HCT116 (cell line): ENCODE results near the gene RNF39. TPM values are rescaled to one million over a fixed set of nuclear protein-coding genes. Genes with fewer than 3 reads are reported as not detected.

ENCODE experiments used
- ATAC-seq: fragments of 200-7000 bp; cut with Tn5 transposase; 2 replicates; pipeline ENCODE4 v1.9.1; 2020; ENCODE audit warnings: mild to moderate bottlenecking, moderate library complexity
- BruUV-seq: library from RNA; stranded (reverse); fragments of 400-500 nt; replicated peaks from 2 replicates; lab custom pipeline; 2021; lab: Mats Ljungman, UMichigan
- CTCF ChIA-PET: fragments of 300-600 bp; sonication (Branson Sonifier 250); formaldehyde crosslinking; loops from one replicate; lab custom pipeline; 2021; ENCODE audit warnings: antibody characterized with exemption; lab: Charles Lee
- POLR2A ChIA-PET: fragments of 300-600, 350-600 bp; sonication (Branson Sonifier 250); formaldehyde crosslinking; loops from one replicate; lab custom pipeline; 2021; ENCODE audit warnings: antibody characterized with exemption; lab: Charles Lee
- RAD21 ChIA-PET, 2 experiments: fragments of 300-600 bp; sonication (Branson Sonifier 250); formaldehyde crosslinking; loops; one replicate each; lab custom pipeline; 2023; ENCODE audit warnings: low total read pairs in 2 of 2; ENCODE audit not compliant: uncharacterized antibody in 2 of 2, unreplicated experiment in 2 of 2, low non-redundant PET in 1 of 2; lab: Charles Lee
- DNase-seq: peaks from one replicate; pipeline ENCODE4 v3.0.0-alpha.2; 2010; ENCODE audit warnings: low read depth, low spot score
- H2AFZ ChIP-seq: fragments of 200-600 bp; shearing (Covaris generic), sonication (generic); 2 replicates; pipeline ENCODE4 v1.6.1; 2017; ENCODE audit warnings: low read depth, mixed run types, mixed read lengths, antibody characterized with exemption, low read length; ENCODE audit not compliant: poor library complexity, severe bottlenecking
- H3K27ac ChIP-seq: 2 replicates; pipeline ENCODE4 v1.5.1; 2012; ENCODE audit warnings: low read depth, low read length
- H3K27me3 ChIP-seq: fragments of 200-600 bp; sonication (generic); 2 replicates; pipeline ENCODE4 v1.6.1; 2016; ENCODE audit warnings: mixed run types, low read length, mixed read lengths; ENCODE audit not compliant: insufficient read depth
- H3K36me3 ChIP-seq, 2 experiments: fragments of 200-500 bp in 1 of 2; fragments of 200-600 bp in 1 of 2; sonication (Bioruptor generic) in 1 of 2; sonication (generic) in 1 of 2; 2 replicates each; pipeline versions ENCODE4 v1.5.1 to v1.6.1; 2014 to 2016; ENCODE audit warnings: low read length in 2 of 2, inconsistent platforms in 1 of 2, mixed read lengths in 1 of 2, mixed run types in 1 of 2; ENCODE audit not compliant: insufficient read depth in 2 of 2, control insufficient read depth in 1 of 2
- H3K4me1 ChIP-seq, 2 experiments: fragments of 200-600 bp in 1 of 2; sonication (generic) in 1 of 2; 2 replicates each; pipeline versions ENCODE4 v1.5.1 to v1.6.1; 2012 to 2017; ENCODE audit warnings: low read length in 2 of 2, inconsistent platforms in 1 of 2, mild to moderate bottlenecking in 1 of 2, mixed read lengths in 1 of 2, mixed run types in 1 of 2, moderate library complexity in 1 of 2; ENCODE audit not compliant: insufficient read depth in 2 of 2, control insufficient read depth in 1 of 2
- H3K4me2 ChIP-seq: fragments of 200-600 bp; sonication (generic); 2 replicates; pipeline ENCODE4 v1.6.1; 2017; ENCODE audit warnings: mixed run types, low read length, mixed read lengths
- H3K4me3 ChIP-seq, 2 experiments: fragments of 200-600 bp in 1 of 2; sonication (generic) in 1 of 2; replicated peaks in 1 of 2; 2 replicates each; pipeline ENCODE4 v1.5.1; 2011 to 2016; ENCODE audit warnings: low read length in 2 of 2, control low read depth in 1 of 2, low read depth in 1 of 2, mild to moderate bottlenecking in 1 of 2, mixed read lengths in 1 of 2, mixed run types in 1 of 2
- H3K79me2 ChIP-seq: fragments of 200-600 bp; sonication (generic); 2 replicates; pipeline ENCODE4 v1.6.1; 2017; ENCODE audit warnings: mild to moderate bottlenecking, mixed run types, low read length, moderate library complexity, mixed read lengths; ENCODE audit not compliant: insufficient read depth
- H3K9ac ChIP-seq: fragments of 200-600 bp; sonication (generic); 2 replicates; pipeline ENCODE4 v1.6.1; 2016; ENCODE audit warnings: low read length, mixed read lengths
- H3K9me2 ChIP-seq: fragments of 200-600 bp; sonication (generic), shearing (Covaris generic); 2 replicates; pipeline ENCODE4 v1.6.1; 2017; ENCODE audit warnings: mixed run types, mild to moderate bottlenecking, moderate library complexity; ENCODE audit not compliant: insufficient read depth
- H3K9me3 ChIP-seq, 2 experiments: fragments of 200-500 bp in 1 of 2; fragments of 200-600 bp in 1 of 2; sonication (Bioruptor generic) in 1 of 2; sonication (generic) in 1 of 2; 2 replicates each; pipeline ENCODE4 v1.6.1; 2014 to 2017; ENCODE audit warnings: low read length in 2 of 2, mixed read lengths in 2 of 2, inconsistent platforms in 1 of 2, low read depth in 1 of 2, mild to moderate bottlenecking in 1 of 2, mixed run types in 1 of 2, moderate library complexity in 1 of 2; ENCODE audit not compliant: control insufficient read depth in 1 of 2, insufficient read depth in 1 of 2
- H4K20me1 ChIP-seq: fragments of 200-600 bp; sonication (generic), shearing (Covaris generic); 2 replicates; pipeline ENCODE4 v1.6.1; 2017; ENCODE audit warnings: mixed run types, mild to moderate bottlenecking, moderate library complexity; ENCODE audit not compliant: insufficient read depth
- ATF3 ChIP-seq: IDR thresholded peaks from 2 replicates; pipeline ENCODE4 v1.6.1; 2012
- CBX3 ChIP-seq: IDR thresholded peaks from 2 replicates; pipeline ENCODE4 v1.6.1; 2012; ENCODE audit warnings: low read depth
- EGR1 ChIP-seq: IDR thresholded peaks from 2 replicates; pipeline ENCODE4 v1.6.1; 2012; ENCODE audit warnings: low read depth
- ELF1 ChIP-seq: IDR thresholded peaks from 2 replicates; pipeline ENCODE4 v1.6.1; 2012; ENCODE audit warnings: low read depth, borderline replicate concordance
- EZH2 ChIP-seq: fragments of 200-600 bp; sonication (generic); IDR thresholded peaks from 2 replicates; pipeline ENCODE4 v1.6.1; 2017; ENCODE audit warnings: antibody characterized with exemption, mixed run types
- EZH2phosphoT487 ChIP-seq: fragments of 200-600 bp; IDR thresholded peaks from 2 replicates; pipeline ENCODE4 v1.6.1; 2018; ENCODE audit warnings: antibody characterized with exemption, borderline replicate concordance
- FOSL1 ChIP-seq: IDR thresholded peaks from 2 replicates; pipeline ENCODE4 v1.6.1; 2012; ENCODE audit warnings: low read depth
- JUND ChIP-seq: IDR thresholded peaks from 2 replicates; pipeline ENCODE4 v1.6.1; 2012
- MAX ChIP-seq: IDR thresholded peaks from 2 replicates; pipeline ENCODE4 v1.6.1; 2012
- POLR2A ChIP-seq: IDR thresholded peaks from 2 replicates; pipeline ENCODE4 v1.7.0; 2011; ENCODE audit warnings: borderline replicate concordance; ENCODE audit not compliant: insufficient read depth, insufficient read length; ENCODE audit errors: extremely low read depth
- POLR2AphosphoS5 ChIP-seq: IDR thresholded peaks from 2 replicates; pipeline ENCODE4 v1.6.1; 2011; ENCODE audit warnings: mild to moderate bottlenecking, low read depth, low read length, moderate library complexity
- RAD21 ChIP-seq: IDR thresholded peaks from 2 replicates; pipeline ENCODE4 v1.6.1; 2012; ENCODE audit warnings: low read depth, mild to moderate bottlenecking
- REST ChIP-seq: IDR thresholded peaks from 2 replicates; pipeline ENCODE4 v1.6.1; 2012; ENCODE audit warnings: low read depth
- SIN3A ChIP-seq: IDR thresholded peaks from 2 replicates; pipeline ENCODE4 v1.6.1; 2012; ENCODE audit warnings: low read depth
- SP1 ChIP-seq: IDR thresholded peaks from 2 replicates; pipeline ENCODE4 v1.6.1; 2012; ENCODE audit warnings: low read depth
- SRF ChIP-seq: IDR thresholded peaks from 2 replicates; pipeline ENCODE4 v1.6.1; 2012; ENCODE audit warnings: low read depth
- TCF7L2 ChIP-seq: IDR thresholded peaks from 2 replicates; pipeline ENCODE4 v1.7.0; 2011; ENCODE audit warnings: borderline replicate concordance, inconsistent platforms; ENCODE audit not compliant: insufficient read depth, insufficient read length; ENCODE audit errors: extremely low read depth
- YY1 ChIP-seq: IDR thresholded peaks from 2 replicates; pipeline ENCODE4 v1.6.1; 2011; ENCODE audit warnings: low read length, low read depth, moderate library complexity, mild to moderate bottlenecking; ENCODE audit not compliant: insufficient replicate concordance; ENCODE audit errors: extremely low read depth
- ZBTB33 ChIP-seq: IDR thresholded peaks from 2 replicates; pipeline ENCODE4 v1.6.1; 2011; ENCODE audit warnings: mild to moderate bottlenecking, low read length, moderate library complexity; ENCODE audit not compliant: insufficient replicate concordance; ENCODE audit errors: extremely low read depth
- ZFX ChIP-seq: fragments of 450-650 bp; IDR thresholded peaks from 2 replicates; pipeline ENCODE4 v1.6.1; 2017
- ZNF274 ChIP-seq: fragments of 200-500 bp; sonication (Bioruptor generic); IDR thresholded peaks from 2 replicates; pipeline ENCODE4 v1.6.1; 2014; ENCODE audit warnings: mild to moderate bottlenecking, low read depth, low read length, inconsistent platforms
- intact Hi-C: fragments of 100-400 bp; cut with micrococcal nuclease; formaldehyde crosslinking; loops from 2 replicates; pipeline ENCODE4 v1.10.0; 2022
- total RNA-seq: library from RNA; stranded (reverse); gene quantifications from one replicate; pipeline ENCODE4 v1.2.1, GENCODE V29; 2021; ENCODE audit not compliant: unreplicated experiment

The RNF39 gene
- total RNA-seq, 1 experiment from 2014 or later, result 0.22 TPM

GRCh38 chr6:30066577-30067459, 8.8 kb downstream of the RNF39 start, which contains the start of gene PPP1R11:
TSS of gene PPP1R11 (plus strand) at chr6:30067198. CDS start at chr6:30067411, 213 bp downstream.
- Histone ChIP-seq H3K36me3 (peaks cover 2 to 13% of the 10 kb centered on the region in 2 experiments; a peak in 2 of 4 replicates), H4K20me1 (no peaks in the 10 kb centered on the region), H3K9ac (peak within 1 kb of the TSS; percentile 75), H3K4me2 (peak within 1 kb of the TSS; percentile 83), H3K27me3 (no peaks in the 10 kb centered on the region), H3K4me3 (peak within 1 kb of the TSS; percentile 78 to 84), H3K27ac (peak within 1 kb of the TSS; percentile 71), H3K9me2 (no peaks in the 10 kb centered on the region), H3K9me3 (no peaks in the 10 kb centered on the region), H2AFZ (peak within 1 kb of the TSS; percentile 24), H3K4me1 (peaks cover 7 to 25% of the 10 kb centered on the region in 2 experiments; a peak in 3 of 4 replicates), H3K79me2 (peaks cover 31% of the 10 kb centered on the region)
- ChIA-PET CTCF (interaction anchor here (1.3 kb wide), 1 partner anchor 25 kb away, joined by 3 read pairs; no protein-coding TSS in a partner anchor), RAD21 (interaction anchor here in 1 of 2 experiments (0.9 kb wide), 1 partner anchor 35 kb away, joined by 3 read pairs; no protein-coding TSS in a partner anchor), POLR2A (interaction anchor here (0.6 to 1.4 kb wide), 4 partner anchors 27 to 1324 kb away, joined by 3 to 4 read pairs (median 3); partner anchors contain the start of gene TRIM26)
- peak; percentile 99 for DNase-seq
- BruUV-seq, result no TSS peak
- intact Hi-C loops, result no loop called here
- ATAC-seq, result peak; percentile 96
- no peak for TF ChIP-seq EZH2
- TF ChIP-seq MAX, result peak; percentile 94
- no peak for TF ChIP-seq ZBTB33
- TF ChIP-seq EZH2phosphoT487, result no peak
- TF ChIP-seq REST, result no peak
- TF ChIP-seq SRF, result peak; percentile 87
- TF ChIP-seq ELF1, result peak; percentile 99
- peak; percentile 3; the same call in 1 of the 2 replicates for TF ChIP-seq JUND
- TF ChIP-seq POLR2AphosphoS5, result peak; percentile 88
- TF ChIP-seq RAD21, result no peak
- peak; percentile 43 for TF ChIP-seq YY1
- TF ChIP-seq SIN3A, result peak; percentile 95
- peak; percentile 91 for TF ChIP-seq SP1
- peak; percentile 81 for TF ChIP-seq CBX3
- TF ChIP-seq POLR2A, result peak; percentile 92
- no peak for TF ChIP-seq ZNF274
- no peak for TF ChIP-seq ATF3
- no peak; the same call in none of the 2 replicates for TF ChIP-seq FOSL1
- TF ChIP-seq ZFX, result no peak
- TF ChIP-seq TCF7L2, result peak; percentile 52
- TF ChIP-seq EGR1, result peak; percentile 94
